ENCODE results near the gene PTPRO.

- TF ChIP-seq, protein P1, sequence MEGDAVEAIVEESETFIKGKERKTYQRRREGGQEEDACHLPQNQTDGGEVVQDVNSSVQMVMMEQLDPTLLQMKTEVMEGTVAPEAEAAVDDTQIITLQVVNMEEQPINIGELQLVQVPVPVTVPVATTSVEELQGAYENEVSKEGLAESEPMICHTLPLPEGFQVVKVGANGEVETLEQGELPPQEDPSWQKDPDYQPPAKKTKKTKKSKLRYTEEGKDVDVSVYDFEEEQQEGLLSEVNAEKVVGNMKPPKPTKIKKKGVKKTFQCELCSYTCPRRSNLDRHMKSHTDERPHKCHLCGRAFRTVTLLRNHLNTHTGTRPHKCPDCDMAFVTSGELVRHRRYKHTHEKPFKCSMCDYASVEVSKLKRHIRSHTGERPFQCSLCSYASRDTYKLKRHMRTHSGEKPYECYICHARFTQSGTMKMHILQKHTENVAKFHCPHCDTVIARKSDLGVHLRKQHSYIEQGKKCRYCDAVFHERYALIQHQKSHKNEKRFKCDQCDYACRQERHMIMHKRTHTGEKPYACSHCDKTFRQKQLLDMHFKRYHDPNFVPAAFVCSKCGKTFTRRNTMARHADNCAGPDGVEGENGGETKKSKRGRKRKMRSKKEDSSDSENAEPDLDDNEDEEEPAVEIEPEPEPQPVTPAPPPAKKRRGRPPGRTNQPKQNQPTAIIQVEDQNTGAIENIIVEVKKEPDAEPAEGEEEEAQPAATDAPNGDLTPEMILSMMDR (IDR thresholded peaks at IDR 0.05), result no peak
- TF ChIP-seq POLR2A (IDR thresholded peaks at IDR 0.05), result no peak
Measured at GRCh38 chr12:15389561-15389960, 67.3 kb downstream of the PTPRO start.
